ENCODE data around the gene GNB5. TPM values are rescaled to one million over a fixed set of nuclear protein-coding genes. Genes with fewer than 3 reads are reported as not detected.

The GNB5 gene
- total RNA-seq, 1 experiment from 2014 or later = 58.7 TPM

GRCh38 chr15:52090193-52090592, 101.0 kb downstream of the GNB5 start:
- CTCF ChIA-PET = no interaction called here
- POLR2A ChIA-PET = no interaction called here
- ATAC-seq (no peak), DNase-seq (ENCODE audit: low read depth, low spot score) (no peak)
- in situ Hi-C loops (cut with HindIII; ENCODE audit: low pct_unique_long_range_greater_than_20kb, low sequenced_read_pairs) (no loop called here), intact Hi-C loops (cut with micrococcal nuclease; ENCODE audit: unreplicated experiment) (no loop called here)
- TF ChIP-seq POLR2AphosphoS5 (IDR thresholded peaks at IDR 0.05; ENCODE audit: low read depth, low read length) = no peak
- TF ChIP-seq TCF7L2 (IDR thresholded peaks at IDR 0.05; ENCODE audit: low read depth, low read length) = no peak
- no peak for TF ChIP-seq REST (IDR thresholded peaks at IDR 0.05; ENCODE audit: insufficient read depth in 1 of 2, low read depth in 2 of 2, low read length in 1 of 2)
- TF ChIP-seq CTCF (IDR thresholded peaks at IDR 0.05) = no peak
- no peak for TF ChIP-seq SIN3A (IDR thresholded peaks at IDR 0.05; ENCODE audit: borderline replicate concordance, insufficient read depth, low read depth, low read length)
- BruUV-seq (replicated peaks) = no TSS peak
- Histone ChIP-seq H3K4me3 (ENCODE audit: low read depth in 2 of 2, low read length in 2 of 2) (no peak overlapping the region), H3K36me3 (ENCODE audit: control insufficient read depth, insufficient read depth, low read length) (no peaks in the 10 kb centered on the region), H3K9me3 (ENCODE audit: control insufficient read depth, insufficient read depth, low read depth, low read length) (peaks cover 15% of the 10 kb centered on the region), H3K27me3 (ENCODE audit: control insufficient read depth, insufficient read depth, low read length) (no peaks in the 10 kb centered on the region), H3K4me1 (ENCODE audit: control insufficient read depth, insufficient read depth, low read length) (peaks cover 27% of the 10 kb centered on the region), H3K27ac (ENCODE audit: low read length) (no peak overlapping the region)

GRCh38 chr15:52086011-52086786, 105.0 kb downstream of the GNB5 start:
- POLR2A ChIA-PET = no interaction called here

More at GRCh38 chr15:52086011-52086786, 105.0 kb downstream of the GNB5 start:
- no peaks in the 10 kb centered on the region for H3K36me3 ChIP-seq (ENCODE audit: control insufficient read depth, insufficient read depth, low read length)
- no TSS peak for BruUV-seq (replicated peaks)
- H3K27ac ChIP-seq (ENCODE audit: low read length) = no peak overlapping the region
- in situ Hi-C loops (cut with HindIII; ENCODE audit: low pct_unique_long_range_greater_than_20kb, low sequenced_read_pairs) (no loop called here), intact Hi-C loops (cut with micrococcal nuclease; ENCODE audit: unreplicated experiment) (no loop called here)
- no peak for TF ChIP-seq REST (IDR thresholded peaks at IDR 0.05; ENCODE audit: insufficient read depth in 1 of 2, low read depth in 2 of 2, low read length in 1 of 2)
- no peak for TF ChIP-seq POLR2AphosphoS5 (IDR thresholded peaks at IDR 0.05; ENCODE audit: low read depth, low read length)
- no peak for TF ChIP-seq SIN3A (IDR thresholded peaks at IDR 0.05; ENCODE audit: borderline replicate concordance, insufficient read depth, low read depth, low read length)
- no peak for TF ChIP-seq TCF7L2 (IDR thresholded peaks at IDR 0.05; ENCODE audit: low read depth, low read length)
- TF ChIP-seq CTCF (IDR thresholded peaks at IDR 0.05) = no peak
- CTCF ChIA-PET = no interaction called here
- H3K27me3 ChIP-seq (ENCODE audit: control insufficient read depth, insufficient read depth, low read length) = no peaks in the 10 kb centered on the region
- H3K4me1 ChIP-seq (ENCODE audit: control insufficient read depth, insufficient read depth, low read length) = 0 out of 2 replicates have a peak, but pooled peaks cover 2% of the 10 kb centered on the region
- H3K9me3 ChIP-seq (ENCODE audit: control insufficient read depth, insufficient read depth, low read depth, low read length) = peaks cover 15% of the 10 kb centered on the region
- DNase-seq (ENCODE audit: low read depth, low spot score) = no peak
- no peak for ATAC-seq
- H3K4me3 ChIP-seq (ENCODE audit: low read depth in 2 of 2, low read length in 2 of 2) = no peak overlapping the region

Measured in Panc1 (cell line).